Measurements from ENCODE around the gene REXO4.

The REXO4 gene

DNA sequence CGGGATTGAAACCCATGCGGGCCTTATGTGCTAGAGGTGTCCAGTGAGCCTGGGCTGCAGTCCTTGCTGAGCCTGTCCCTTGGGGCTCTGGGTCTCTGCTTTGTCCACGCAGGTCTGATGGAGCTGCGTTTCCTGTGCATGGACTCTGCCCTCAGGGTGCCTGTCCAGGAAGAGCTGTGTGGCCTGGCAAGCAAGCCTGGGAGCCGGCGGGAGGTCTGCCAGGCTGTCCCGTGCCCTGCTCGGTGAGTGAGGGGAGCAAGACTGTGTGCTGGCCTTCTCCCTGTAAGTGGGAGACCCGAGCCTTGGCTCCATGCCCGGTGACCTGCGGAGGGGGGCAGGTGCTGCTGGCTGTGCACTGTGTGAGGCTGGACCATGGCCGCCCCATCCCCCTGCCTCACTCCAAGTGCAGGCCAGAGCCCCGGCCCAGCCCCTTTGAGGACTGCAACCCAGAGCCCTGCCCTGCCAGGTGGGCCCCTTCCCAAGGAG lies 30.7 kb upstream of the REXO4 start:
- DNase-seq: no peak

DNA sequence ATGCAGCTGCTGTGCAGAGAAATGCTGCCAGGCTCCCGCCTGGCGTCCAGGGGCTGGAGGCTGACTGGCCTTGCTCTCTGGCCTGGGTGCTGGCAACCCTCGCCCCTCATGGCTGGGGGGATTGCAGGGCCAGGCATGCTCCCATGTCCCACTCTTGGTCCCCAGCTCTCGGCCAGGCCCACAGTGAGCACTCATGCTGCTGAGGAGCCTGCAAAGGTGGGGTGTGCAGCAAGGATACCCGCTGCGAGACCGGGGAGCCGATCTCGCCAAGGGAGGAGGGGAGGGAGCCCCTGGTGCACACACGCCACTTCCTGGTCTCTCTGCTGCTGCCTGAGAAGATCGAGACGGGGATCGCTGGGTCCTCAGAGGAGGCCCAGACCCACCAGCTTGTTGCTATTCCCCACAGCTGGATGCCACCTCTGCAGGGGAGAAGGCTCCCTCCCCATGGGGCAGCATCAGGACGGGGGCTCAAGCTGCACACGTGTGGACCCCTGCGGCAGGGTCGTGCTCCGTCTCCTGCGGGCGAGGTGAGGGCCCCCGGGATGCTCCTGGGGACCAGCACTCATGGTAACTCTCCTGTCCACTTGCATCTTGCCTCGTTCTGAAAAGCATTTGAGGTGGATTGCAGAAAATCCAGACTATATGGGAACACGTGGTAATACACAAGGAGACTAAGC lies 27.6 kb upstream of the REXO4 start:
- DNase-seq: no peak

DNA sequence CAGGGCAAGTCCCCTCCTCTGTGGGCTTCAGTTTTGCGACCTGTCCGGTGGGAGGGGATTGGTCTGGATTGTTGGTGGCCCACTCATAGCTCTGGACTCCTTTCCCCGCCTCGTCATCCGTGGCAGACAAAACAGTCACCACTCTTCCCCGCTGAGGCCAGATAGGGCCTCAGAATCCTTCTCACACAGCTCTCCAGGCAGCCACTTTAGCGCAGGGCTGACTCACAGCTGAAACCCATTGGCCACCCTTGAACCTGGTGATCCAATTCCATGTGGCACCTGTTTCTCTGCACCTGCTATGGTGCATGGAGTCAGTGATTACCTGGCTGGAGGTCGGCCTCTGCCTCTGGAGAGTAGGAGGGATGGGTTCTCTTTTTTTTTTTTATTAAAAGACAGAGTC lies 26.2 kb upstream of the REXO4 start:
- no peak for DNase-seq

DNA sequence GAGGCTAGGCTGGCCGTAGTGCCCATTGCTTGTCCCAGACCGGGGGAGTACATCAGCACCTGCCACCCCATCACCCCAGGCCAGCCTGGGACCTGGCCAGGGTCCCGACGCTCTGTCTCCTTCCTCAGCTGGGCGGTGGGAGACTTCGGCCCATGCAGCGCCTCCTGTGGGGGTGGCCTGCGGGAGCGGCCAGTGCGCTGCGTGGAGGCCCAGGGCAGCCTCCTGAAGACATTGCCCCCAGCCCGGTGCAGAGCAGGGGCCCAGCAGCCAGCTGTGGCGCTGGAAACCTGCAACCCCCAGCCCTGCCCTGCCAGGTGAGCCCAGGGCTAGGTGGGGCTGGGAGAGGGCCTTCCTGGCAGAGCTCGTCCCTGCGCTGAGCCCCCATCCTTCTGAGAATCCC lies 25.4 kb upstream of the REXO4 start:
- no peak for DNase-seq

DNA sequence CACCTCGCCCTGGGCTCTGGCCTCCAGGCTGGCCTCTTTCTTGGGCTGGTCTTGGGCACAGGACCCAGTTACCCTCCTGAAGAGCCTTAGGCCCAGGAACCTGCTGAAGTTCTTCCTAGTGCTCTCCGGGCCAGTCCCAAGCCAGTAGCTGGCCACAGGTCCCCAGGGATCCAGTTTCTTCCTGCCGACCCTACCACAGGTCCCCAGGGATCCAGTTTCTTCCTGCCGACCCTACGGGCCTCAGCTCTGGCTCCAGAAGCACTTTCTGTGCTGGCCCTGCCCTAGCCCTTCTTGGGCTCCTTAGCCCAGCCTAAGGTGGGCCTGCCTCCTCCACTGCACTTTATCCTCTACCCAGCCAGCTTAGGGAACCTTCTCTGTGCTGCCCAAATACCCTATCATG lies 23.8 kb upstream of the REXO4 start:
- no peak for DNase-seq

DNA sequence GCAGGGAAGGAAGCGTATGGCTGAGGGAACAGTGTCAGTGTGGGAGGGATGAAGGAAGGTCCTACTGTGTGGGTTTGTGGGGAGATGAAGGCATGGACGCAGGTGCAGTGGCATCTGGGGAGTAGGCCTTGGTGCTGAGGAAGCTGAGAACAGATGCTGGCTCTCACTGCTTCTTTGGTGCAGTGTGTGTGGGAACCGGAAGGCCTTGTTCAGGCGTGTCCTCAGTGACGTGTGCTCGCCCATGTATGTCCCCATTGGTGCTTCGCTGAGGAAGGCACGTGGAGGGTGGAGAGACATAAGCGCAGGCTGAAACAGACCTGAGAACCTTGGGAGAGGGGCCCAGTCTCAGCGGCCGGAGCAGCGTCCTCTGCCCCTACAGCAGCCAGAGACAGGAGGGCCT lies 23.1 kb upstream of the REXO4 start:
- no peak for DNase-seq

DNA sequence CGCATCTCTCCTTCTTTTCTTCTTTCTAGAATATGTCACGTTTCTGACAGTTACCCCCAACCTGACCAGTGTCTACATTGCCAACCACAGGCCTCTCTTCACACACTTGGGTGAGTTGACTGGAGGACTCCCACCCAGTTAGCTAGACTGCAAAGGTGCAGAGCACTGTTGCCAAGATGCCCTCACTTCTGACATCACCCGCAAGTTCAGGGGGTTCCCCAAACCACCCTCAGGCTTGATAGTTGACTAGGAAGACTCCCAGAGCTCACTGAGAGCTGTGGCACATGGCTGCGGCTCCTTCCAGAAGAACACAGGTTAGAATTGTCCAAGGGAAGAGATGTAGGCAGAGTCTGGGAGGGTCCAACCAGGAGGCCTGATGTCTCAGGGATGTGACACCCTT lies 21.5 kb upstream of the REXO4 start:
- DNase-seq: no peak

DNA sequence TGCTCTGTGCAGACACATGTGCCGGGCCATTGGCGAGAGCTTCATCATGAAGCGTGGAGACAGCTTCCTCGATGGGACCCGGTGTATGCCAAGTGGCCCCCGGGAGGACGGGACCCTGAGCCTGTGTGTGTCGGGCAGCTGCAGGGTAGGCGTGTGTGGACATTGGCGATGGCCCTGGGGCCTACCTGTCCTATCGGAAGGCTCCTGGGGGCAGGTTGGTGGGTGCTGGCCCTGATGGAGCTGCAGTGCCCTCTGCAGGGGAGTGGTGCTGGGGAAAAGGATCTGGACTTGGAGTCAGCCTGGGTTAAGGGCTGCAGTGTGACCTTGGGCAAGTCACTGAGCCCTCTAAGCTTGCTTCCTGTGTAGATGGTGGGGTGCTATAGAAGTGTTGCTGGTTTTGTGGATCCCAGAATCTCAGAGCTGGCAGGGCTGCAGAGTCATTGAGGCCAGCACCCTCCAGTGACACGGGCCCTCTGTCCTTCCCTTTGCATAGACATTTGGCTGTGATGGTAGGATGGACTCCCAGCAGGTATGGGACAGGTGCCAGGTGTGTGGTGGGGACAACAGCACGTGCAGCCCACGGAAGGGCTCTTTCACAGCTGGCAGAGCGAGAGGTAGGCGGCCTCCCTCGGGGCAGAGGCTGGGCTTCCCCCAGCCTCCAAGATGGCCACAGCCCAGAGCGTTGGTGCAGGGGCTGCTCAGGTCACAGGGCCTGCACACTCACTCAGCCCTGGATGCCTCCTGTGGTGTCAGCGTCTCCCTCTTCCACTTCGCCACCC lies 20.1 kb upstream of the REXO4 start:
- DNase-seq: no peak

DNA sequence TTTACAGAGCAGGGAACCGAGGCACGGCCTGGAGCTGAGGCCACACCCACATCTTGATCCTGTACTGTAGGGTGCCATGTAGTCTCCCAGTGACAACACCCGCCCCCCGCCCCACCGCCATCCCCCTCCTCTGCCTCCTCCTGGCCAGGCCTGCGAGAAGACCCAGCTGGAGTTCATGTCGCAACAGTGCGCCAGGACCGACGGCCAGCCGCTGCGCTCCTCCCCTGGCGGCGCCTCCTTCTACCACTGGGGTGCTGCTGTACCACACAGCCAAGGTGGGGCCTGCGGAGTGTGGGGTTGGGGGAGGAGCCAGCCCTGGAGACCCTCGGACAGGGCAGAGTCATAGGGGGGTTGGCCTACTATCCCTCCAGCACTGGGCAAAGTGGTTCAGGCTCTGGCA lies 18.9 kb upstream of the REXO4 start:
- DNase-seq: no peak

DNA sequence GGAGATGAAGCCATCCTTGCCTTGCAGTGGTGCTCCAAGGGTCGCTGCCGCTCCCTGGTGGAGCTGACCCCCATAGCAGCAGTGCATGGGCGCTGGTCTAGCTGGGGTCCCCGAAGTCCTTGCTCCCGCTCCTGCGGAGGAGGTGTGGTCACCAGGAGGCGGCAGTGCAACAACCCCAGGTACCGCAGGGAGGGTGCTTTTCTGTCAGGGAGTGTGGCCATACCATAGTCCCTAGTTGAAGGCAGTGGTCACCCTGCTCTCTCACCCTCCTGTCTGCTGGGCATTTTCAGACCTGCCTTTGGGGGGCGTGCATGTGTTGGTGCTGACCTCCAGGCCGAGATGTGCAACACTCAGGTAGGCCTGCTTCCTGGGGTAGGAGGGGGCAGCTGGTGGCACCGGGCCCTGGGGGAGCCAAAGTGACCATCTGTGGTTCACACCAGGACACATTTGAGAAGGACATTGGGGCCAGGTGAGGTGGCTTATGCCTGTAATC lies 15.6 kb upstream of the REXO4 start:
- no peak for DNase-seq

DNA sequence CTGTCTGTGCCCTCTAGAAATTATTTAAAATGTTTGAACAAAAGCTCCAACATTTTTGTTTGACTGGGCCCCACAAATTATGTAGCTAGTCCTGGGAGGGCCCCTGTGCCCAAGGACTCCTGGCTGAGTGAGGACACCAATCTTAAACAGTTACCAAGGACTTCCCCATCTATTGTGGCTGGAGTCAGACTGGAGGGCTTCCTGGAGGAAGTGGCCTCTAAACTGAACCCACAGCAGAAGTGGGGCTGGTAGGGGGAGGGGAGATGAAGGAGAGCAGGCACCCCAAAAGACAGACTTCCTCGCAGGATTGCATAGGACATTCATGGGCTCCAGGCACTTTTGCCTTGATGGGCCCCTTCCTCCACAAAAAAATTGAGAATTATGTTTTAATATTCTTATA lies 12.4 kb upstream of the REXO4 start:
- DNase-seq: no peak

DNA sequence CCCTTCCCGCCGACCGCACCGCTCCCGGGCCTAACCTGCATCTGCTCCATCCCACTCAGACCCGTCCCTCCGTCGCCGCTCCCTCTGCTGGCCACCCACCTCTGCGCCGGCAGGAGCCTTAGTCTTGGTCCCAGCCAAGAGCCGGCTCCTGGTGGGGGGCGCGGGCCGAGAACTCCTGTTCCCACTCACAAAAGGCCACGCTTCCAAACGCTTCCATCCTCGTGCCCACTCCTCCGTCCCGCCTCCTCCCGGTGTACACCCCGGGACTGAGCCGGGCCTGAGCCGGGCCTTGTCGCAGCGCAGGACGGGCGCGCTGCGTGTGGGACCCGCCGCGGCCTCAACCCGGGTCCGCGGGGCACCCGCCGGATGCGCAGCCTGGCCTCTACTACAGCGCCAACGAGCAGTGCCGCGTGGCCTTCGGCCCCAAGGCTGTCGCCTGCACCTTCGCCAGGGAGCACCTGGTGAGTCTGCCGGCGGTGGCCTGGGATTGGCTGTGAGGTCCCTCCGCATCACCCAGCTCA lies 11.9 kb upstream of the REXO4 start:
- DNase-seq: no peak

DNA sequence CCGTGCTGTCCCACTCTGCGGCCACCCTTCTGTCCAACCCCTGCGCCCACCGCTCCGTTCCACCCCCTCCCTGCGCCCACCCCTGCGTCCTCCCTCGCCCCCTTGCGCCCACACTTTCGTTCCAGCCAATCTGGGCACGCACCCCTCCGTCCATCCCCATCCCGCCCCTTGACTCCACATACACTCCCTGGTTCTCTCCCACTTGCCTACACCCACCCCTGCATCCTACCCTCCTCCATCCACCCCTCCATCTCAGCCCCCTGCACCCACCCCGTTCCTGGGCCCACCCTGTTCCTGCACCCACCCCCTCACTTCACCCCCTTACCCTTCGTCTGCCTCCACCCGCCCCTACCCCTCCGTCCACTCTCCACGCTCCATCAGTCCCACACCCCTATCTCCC lies 11.4 kb upstream of the REXO4 start:
- DNase-seq: no peak

DNA sequence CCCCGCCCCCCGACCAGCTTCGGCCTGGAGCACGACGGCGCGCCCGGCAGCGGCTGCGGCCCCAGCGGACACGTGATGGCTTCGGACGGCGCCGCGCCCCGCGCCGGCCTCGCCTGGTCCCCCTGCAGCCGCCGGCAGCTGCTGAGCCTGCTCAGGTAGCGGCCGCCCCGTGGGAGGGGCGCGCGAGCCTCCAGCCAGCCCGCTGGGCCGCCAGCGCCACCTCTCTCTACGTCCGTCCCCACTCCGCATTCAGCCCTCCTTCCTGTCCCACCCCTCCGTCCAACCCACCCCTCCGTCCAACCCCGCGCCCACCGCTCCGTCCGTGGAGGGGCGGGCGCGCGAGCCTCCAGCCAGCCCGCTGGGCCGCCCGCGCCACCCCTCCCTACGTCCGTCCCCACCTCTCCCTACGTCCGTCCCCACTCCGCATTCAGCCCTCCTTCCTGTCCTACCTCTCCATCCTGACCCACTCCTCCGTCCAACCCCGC lies 10.8 kb upstream of the REXO4 start:
- no peak for DNase-seq

DNA sequence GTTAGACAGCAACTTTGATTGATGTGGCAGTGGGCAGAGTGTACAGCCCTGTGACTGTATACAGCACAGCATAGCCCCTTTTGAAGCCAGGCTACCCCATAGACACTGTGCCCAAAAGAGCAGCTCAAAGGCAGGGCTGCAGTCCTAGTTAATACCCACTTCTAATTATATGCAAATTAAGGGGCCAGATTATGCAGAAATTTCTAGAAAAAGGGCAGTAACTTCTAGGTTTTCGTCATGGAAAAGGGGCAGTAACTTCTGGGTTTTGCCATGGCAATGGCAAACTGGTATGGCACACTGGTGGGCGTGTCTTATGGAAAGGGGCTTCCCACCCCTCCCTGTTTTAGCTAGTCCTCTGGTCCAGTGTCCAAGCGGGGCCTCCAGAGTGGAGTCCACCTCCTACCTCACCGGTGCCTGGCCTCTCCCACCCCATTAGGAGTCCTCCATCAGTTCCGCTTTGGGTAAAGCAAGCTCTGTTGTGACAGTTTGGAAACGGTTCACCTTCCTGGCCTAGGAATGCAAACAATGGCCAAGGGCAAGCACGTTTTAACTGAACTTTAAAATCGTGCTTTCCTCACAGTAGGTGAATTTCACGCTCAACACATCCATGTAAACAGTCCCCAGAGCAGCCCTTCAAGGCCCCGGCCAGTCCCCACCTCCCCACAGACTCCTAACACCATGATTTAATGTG lies 10.0 kb upstream of the REXO4 start:
- no peak for DNase-seq

DNA sequence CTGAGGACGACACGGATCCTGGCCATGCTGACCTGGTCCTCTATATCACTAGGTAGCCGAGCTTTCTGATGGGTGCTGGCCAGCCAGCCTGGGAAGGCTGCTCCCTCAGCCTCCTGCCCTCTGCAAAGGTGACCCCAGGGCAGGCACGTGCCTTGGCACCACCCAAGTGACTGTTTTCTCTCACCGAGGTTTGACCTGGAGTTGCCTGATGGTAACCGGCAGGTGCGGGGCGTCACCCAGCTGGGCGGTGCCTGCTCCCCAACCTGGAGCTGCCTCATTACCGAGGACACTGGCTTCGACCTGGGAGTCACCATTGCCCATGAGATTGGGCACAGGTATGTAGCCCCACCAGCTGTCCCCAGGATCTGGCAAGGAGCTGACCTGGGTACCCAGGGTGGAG lies 8.2 kb upstream of the REXO4 start:
- no peak for DNase-seq

DNA sequence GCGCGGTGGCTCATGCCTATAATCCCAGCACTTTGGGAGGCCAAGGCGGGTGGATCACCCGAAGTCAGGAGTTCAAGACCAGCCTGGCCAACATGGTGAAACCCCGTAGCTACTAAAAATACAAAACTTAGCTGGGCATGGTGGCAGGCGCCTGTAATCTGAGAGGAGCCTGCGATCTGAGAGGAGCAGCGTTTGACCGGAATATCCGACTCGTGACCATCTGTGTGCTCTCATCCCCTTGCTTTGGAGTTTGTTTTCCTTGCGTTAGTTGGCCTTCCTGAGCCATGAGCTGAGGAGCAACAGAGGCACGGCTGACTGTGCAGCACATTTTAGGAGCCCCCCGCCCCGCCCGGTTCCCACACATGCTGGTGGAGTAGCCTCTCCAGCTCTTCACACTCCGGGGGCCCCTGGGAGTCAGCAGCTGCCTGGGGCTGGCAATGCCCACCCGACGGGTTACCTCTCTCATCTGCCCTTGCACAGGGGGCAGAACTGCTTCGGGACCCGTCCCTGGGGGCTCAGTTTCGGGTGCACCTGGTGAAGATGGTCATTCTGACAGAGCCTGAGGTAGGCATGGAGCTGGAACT lies 7.3 kb upstream of the REXO4 start:
- no peak for DNase-seq

DNA sequence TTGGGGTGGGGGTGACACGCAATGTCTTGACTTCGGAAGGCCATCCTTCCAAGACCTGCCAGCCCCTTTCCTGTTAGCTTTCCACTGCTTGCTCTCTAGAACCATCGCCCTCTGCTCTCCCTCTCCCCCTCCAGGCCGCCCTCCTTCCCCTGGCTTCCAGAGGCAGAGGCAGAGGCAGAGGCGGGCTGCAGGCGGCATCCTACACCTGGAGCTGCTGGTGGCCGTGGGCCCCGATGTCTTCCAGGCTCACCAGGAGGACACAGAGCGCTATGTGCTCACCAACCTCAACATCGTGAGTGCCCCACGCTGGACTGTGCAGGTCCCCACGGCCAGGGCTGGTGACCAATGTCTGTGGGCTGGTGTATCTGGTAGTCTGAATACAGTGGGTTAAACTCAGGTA lies 6.4 kb upstream of the REXO4 start:
- no peak for DNase-seq

DNA sequence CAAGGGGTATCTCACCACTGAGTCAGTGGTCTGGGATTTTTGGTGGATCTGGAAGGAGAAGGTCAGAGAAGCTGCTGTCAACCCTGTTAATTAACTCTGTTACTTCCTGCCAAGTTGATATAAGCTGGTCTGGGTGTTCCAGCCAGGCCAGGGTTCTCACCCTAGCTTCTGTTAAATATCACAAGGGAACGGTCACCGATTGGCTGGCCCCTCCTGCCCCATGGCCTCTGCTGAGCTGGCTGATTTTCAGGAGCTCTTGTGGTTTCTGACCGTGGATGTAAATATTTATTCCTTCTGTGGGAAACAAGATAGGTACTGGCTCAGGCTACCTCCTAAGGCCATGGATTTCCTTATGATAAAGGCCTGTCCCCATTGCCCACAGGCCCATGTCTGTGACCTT lies 5.4 kb upstream of the REXO4 start:
- DNase-seq: no peak

DNA sequence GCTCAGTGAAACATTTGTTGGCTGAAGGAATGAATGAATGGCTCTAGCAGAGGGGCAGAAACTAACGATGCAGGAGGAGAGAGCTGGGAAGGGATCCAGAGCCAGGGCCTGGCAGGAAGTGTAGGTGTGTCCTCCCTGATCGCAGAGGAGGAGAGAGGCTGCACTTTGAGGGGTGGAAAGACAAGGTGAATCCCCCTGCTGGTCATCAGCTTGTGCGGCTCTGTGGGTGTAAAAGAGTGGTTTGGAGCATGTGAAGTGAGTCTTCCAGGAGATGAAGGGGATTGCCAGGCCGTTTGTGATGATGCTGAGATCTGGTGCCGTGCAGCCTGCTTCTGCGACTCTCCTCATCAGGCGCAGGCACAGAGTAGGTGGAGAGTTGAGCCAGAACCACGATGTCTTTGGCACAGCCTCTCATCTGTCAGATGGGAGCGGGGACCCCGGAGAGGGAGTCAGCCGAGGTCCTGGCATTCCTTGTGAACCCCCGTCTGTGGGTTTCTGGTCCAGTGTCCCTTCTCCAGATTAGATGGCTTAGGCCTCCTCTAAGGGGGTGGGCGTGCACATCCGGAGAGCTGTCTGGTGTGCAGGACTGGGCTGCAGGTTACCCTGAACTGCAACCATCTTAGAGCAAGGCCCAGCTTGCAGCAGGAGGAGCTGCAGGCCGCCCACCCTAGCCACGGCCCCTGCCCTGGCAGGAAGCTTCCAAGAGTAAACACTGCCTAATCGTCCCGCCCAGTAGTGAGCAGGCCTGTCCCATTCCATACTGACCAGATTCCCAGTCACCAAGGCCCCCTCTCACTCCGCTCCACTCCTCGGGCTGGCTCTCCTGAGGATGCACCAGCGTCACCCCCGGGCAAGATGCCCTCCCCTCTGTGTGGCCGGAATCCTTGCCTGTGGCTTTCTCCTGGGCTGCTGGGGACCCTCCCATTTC lies 4.1 kb upstream of the REXO4 start, which contains the start of gene ADAMTS13:
Gene ADAMTS13, plus strand, starts transcription at position 753 of the 928 bp plus-strand sequence. Its CDS starts 77 bp downstream, at position 830.
- no peak for DNase-seq

DNA sequence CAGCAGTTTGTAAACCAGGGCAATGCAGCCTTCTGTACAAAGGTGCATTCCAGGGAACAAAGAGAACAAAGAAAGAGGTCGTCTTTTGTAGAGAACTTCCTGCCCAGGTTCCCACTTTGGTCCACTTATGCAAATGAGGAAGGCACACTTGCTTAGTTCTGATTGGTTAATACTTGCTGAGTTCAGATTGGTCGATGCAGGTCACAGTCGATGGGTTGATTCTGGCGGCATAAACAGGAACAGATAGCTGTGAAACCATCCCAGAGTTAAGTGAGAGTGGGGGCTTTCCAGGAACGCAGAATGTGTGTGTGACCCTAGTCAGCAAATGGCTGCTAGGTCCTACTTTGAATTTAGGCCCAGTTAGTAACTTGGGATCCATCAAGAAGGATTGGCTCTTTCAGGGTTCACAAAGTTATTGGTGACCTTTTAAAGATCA lies 2.6 kb upstream of the REXO4 start:
- DNase-seq: no peak

DNA sequence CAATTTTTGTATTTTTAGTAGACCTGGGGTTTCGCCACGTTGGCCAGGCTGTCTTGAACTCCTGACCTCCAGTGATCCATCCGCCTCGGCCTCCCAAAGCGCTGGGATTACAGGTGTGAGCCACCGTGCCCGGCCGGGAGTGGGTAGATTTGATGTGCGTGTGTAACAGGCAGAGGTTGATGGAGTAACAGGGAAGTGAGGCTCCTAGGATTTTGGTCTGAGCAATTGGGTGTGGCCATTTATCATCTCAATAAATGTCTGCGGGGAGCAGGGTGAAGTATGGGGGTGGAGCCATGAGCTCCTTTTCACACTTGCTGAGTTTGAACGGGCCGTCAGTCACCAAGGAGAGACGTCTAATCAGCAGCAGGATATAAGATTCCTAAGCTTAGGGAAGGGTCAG lies 1.2 kb upstream of the REXO4 start:
- no peak for DNase-seq
